ENCODE measurements around the gene CEBPE.

- TF ChIP-seq POLR2A (IDR thresholded peaks at IDR 0.05) = no peak
- TF ChIP-seq CTCF (IDR thresholded peaks at IDR 0.05) = no peak
- no peak for TF ChIP-seq EP300 (IDR thresholded peaks at IDR 0.05)
These were observed 26.0 kb downstream of the CEBPE start for GRCh38 chr14:23093104-23093503.

Measured in sigmoid colon (tissue), 4 donors.